Activated T-helper 9 cell treated with anti-CD3 and anti-CD28 coated beads, Interleukin-2, amount 50 U/mL, for 16 hours (primary cell): Measurements from ENCODE around the gene MTHFD1L.

ENCODE experiments used
- DNase-seq: peaks from one replicate; pipeline ENCODE4 v3.0.0-alpha.2; 2020; ENCODE audit warnings: low read depth

MTHFD1L gene

GRCh38 chr6:150898399-150899170 is 33.1 kb downstream of the MTHFD1L start:
- no peak for DNase-seq

- no peak for DNase-seq
Observed at GRCh38 chr6:150899231-150899630, 33.7 kb downstream of the MTHFD1L start.

- no peak for DNase-seq
Observed at GRCh38 chr6:150900049-150900448, 34.5 kb downstream of the MTHFD1L start.

- DNase-seq, result no peak
Observed at GRCh38 chr6:150902142-150902776, 36.8 kb downstream of the MTHFD1L start.

GRCh38 chr6:150905769-150906168 is 40.3 kb downstream of the MTHFD1L start:
- DNase-seq, result no peak

- no peak for DNase-seq
Observed at GRCh38 chr6:150906641-150907326, 41.3 kb downstream of the MTHFD1L start.

GRCh38 chr6:150907383-150907782 is 41.9 kb downstream of the MTHFD1L start:
- no peak for DNase-seq

- DNase-seq, result no peak
Observed at GRCh38 chr6:150908901-150909300, 43.4 kb downstream of the MTHFD1L start.

- DNase-seq, result no peak
Observed at GRCh38 chr6:150910561-150910960, 45.1 kb downstream of the MTHFD1L start.

GRCh38 chr6:150914372-150914771 is 48.9 kb downstream of the MTHFD1L start:
- DNase-seq, result no peak

- DNase-seq, result no peak
Observed at GRCh38 chr6:150915131-150915879, 49.8 kb downstream of the MTHFD1L start.

GRCh38 chr6:150915880-150916265 is 50.4 kb downstream of the MTHFD1L start:
- no peak for DNase-seq

- no peak for DNase-seq
Observed at GRCh38 chr6:150919938-150920337, 54.4 kb downstream of the MTHFD1L start.

- no peak for DNase-seq
Observed at GRCh38 chr6:150922137-150922536, 56.6 kb downstream of the MTHFD1L start.

GRCh38 chr6:150924808-150925589 is 59.5 kb downstream of the MTHFD1L start:
- DNase-seq, result no peak

GRCh38 chr6:150925590-150925928 is 60.1 kb downstream of the MTHFD1L start:
- DNase-seq, result no peak

GRCh38 chr6:150925976-150926375 is 60.5 kb downstream of the MTHFD1L start:
- DNase-seq, result no peak

GRCh38 chr6:150928882-150929281 is 63.4 kb downstream of the MTHFD1L start:
- DNase-seq, result no peak

- no peak for DNase-seq
Observed at GRCh38 chr6:150929416-150929815, 63.9 kb downstream of the MTHFD1L start.

GRCh38 chr6:150930841-150931240 is 65.3 kb downstream of the MTHFD1L start:
- no peak for DNase-seq

GRCh38 chr6:150931405-150931804 is 65.9 kb downstream of the MTHFD1L start:
- no peak for DNase-seq

GRCh38 chr6:150932996-150933395 is 67.5 kb downstream of the MTHFD1L start:
- DNase-seq, result no peak
